HG03342 (cell line): ENCODE measurements around the gene SDSL.

Source experiments
- ATAC-seq: cut with Tn5 transposase; IDR thresholded peaks from one replicate; pipeline ENCODE4 v1.9.1; 2021; ENCODE audit warnings: mild to moderate bottlenecking, moderate library complexity; ENCODE audit not compliant: unreplicated experiment

Gene SDSL

GRCh38 chr12:113418213-113418879 lies 3.8 kb upstream of the SDSL start:
- ATAC-seq: no peak

- no peak for ATAC-seq
Measured at GRCh38 chr12:113420996-113421595, 1.1 kb upstream of the SDSL start.

GRCh38 chr12:113422886-113423669 lies 898 bp downstream of the SDSL start:
- no peak for ATAC-seq

- no peak for ATAC-seq
Measured at GRCh38 chr12:113424456-113424855, 2.3 kb downstream of the SDSL start.

- no peak for ATAC-seq
Measured at GRCh38 chr12:113424915-113425823, 3.0 kb downstream of the SDSL start.

- ATAC-seq: no peak
Measured at GRCh38 chr12:113425960-113426453, 3.8 kb downstream of the SDSL start.

- ATAC-seq: no peak
Measured at GRCh38 chr12:113427882-113428281, 5.7 kb downstream of the SDSL start.

GRCh38 chr12:113428482-113428881 lies 6.3 kb downstream of the SDSL start:
- ATAC-seq: no peak

- no peak for ATAC-seq
Measured at GRCh38 chr12:113432986-113433385, 10.8 kb downstream of the SDSL start.

- ATAC-seq: no peak
Measured at GRCh38 chr12:113435367-113435766, 13.2 kb downstream of the SDSL start.

- ATAC-seq: no peak
Measured at GRCh38 chr12:113436586-113436985, 14.4 kb downstream of the SDSL start.

- ATAC-seq: no peak
Measured at GRCh38 chr12:113436993-113437728, 15.0 kb downstream of the SDSL start.

- ATAC-seq: no peak
Measured at GRCh38 chr12:113437729-113438100, 15.5 kb downstream of the SDSL start.

GRCh38 chr12:113438523-113439300 lies 16.5 kb downstream of the SDSL start:
- ATAC-seq: no peak

- no peak for ATAC-seq
Measured at GRCh38 chr12:113439301-113439597, 17.1 kb downstream of the SDSL start.

- ATAC-seq: no peak
Measured at GRCh38 chr12:113439606-113440030, 17.4 kb downstream of the SDSL start.

- ATAC-seq: no peak
Measured at GRCh38 chr12:113440336-113440735, 18.2 kb downstream of the SDSL start.

GRCh38 chr12:113440947-113441782 lies 19.0 kb downstream of the SDSL start:
- no peak for ATAC-seq
